Islet of Langerhans (tissue), 1 donor: ENCODE measurements around the gene STKLD1.
"Not testable (repeated sequence)": the region's sequence is repeated elsewhere in the genome, so short reads cannot be mapped to it uniquely, and the experiment has no call there.

ENCODE experiments used
- FAIRE-seq: peaks from one replicate; lab custom pipeline; 2011; peaks lifted over from hg19 to GRCh38; lab: Jason Lieb, UNC

Gene STKLD1

DNA sequence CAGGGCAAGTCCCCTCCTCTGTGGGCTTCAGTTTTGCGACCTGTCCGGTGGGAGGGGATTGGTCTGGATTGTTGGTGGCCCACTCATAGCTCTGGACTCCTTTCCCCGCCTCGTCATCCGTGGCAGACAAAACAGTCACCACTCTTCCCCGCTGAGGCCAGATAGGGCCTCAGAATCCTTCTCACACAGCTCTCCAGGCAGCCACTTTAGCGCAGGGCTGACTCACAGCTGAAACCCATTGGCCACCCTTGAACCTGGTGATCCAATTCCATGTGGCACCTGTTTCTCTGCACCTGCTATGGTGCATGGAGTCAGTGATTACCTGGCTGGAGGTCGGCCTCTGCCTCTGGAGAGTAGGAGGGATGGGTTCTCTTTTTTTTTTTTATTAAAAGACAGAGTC, 67.8 kb downstream of the STKLD1 start:
- no peak for FAIRE-seq

DNA sequence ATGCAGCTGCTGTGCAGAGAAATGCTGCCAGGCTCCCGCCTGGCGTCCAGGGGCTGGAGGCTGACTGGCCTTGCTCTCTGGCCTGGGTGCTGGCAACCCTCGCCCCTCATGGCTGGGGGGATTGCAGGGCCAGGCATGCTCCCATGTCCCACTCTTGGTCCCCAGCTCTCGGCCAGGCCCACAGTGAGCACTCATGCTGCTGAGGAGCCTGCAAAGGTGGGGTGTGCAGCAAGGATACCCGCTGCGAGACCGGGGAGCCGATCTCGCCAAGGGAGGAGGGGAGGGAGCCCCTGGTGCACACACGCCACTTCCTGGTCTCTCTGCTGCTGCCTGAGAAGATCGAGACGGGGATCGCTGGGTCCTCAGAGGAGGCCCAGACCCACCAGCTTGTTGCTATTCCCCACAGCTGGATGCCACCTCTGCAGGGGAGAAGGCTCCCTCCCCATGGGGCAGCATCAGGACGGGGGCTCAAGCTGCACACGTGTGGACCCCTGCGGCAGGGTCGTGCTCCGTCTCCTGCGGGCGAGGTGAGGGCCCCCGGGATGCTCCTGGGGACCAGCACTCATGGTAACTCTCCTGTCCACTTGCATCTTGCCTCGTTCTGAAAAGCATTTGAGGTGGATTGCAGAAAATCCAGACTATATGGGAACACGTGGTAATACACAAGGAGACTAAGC, 69.3 kb downstream of the STKLD1 start:
- FAIRE-seq: no peak

DNA sequence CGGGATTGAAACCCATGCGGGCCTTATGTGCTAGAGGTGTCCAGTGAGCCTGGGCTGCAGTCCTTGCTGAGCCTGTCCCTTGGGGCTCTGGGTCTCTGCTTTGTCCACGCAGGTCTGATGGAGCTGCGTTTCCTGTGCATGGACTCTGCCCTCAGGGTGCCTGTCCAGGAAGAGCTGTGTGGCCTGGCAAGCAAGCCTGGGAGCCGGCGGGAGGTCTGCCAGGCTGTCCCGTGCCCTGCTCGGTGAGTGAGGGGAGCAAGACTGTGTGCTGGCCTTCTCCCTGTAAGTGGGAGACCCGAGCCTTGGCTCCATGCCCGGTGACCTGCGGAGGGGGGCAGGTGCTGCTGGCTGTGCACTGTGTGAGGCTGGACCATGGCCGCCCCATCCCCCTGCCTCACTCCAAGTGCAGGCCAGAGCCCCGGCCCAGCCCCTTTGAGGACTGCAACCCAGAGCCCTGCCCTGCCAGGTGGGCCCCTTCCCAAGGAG, 72.4 kb downstream of the STKLD1 start:
- FAIRE-seq: no peak

DNA sequence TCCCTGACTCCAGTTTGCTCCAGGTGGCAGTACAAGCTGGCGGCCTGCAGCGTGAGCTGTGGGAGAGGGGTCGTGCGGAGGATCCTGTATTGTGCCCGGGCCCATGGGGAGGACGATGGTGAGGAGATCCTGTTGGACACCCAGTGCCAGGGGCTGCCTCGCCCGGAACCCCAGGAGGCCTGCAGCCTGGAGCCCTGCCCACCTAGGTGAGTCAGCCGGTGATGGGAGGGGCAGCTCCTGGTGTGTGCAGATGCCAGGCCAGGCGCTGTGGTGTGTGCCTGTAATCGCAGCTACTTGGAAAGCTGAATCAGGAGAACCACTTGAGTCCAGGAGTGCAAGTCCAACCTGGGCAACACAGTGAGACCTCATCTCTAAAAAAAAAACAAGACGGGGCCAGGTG, 73.6 kb downstream of the STKLD1 start:
- no peak for FAIRE-seq

DNA sequence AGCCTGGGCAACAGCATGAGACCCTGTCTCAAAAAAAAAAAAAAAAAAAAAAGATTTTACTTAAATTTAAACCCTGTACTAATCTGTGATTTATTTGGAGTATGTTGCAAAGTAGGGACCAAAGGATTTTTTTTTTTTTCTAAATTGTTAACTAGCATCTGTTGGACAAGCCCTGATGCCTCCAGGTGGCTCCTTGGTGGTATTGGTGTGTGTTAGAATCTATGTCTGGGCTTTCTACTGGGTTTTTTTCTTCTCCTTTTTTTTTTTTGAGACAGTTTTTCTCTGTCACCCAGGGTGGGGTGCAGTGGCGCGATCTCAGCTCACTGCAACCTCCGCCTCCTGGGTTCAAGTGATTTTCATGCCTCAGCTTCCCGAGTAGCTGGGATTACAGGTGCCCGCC, 75.7 kb downstream of the STKLD1 start:
- FAIRE-seq: not testable (repeated sequence)

DNA sequence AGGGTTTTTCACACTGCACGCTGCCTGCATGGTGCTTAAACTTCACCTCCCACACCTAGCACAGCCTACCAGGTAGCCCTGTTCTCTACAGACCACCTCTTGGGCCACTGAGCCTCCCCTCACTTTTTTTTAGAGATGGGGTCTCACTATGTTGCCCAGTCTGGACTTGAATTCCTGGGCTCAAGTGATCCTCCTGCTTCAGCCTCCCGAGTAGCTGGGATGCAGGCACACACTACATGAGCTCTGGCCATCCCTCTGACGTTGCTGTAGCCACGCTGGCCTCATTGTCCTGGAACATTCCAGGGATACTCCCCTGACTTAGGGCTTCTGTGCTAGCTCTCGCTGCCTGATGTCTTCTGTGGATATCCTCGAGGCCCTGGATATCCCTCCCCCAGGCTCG, 76.4 kb downstream of the STKLD1 start:
- no peak for FAIRE-seq

DNA sequence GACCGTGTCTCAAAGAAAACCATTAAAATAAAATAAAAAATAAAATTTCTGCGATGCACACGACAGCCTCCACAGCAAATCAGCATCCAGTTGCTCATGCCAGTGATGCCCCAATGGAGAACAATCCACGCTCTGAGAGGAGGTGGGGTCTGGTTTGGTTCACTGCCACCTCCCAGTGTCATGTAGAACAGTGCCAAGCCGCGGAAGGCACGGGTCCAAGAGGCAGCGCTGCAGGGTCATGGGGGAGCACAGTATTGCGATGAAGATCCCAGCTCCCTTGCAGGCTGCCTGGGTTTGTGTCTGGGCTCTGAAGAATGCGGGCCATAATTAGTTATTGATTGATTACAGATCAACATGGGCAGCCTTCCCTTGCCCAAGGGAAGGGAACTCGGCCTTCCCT, 77.5 kb downstream of the STKLD1 start:
- FAIRE-seq: no peak

DNA sequence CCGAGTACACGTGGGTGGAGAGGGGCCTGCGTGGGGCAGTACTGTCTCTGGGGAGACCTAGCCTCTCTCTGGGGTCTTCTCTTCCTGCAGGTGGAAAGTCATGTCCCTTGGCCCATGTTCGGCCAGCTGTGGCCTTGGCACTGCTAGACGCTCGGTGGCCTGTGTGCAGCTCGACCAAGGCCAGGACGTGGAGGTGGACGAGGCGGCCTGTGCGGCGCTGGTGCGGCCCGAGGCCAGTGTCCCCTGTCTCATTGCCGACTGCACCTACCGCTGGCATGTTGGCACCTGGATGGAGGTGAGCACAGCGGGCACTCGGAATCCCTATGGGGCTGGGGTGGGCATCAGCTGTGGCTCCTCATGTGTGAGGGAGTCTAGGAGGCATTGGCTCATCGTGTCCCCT, 78.2 kb downstream of the STKLD1 start:
- FAIRE-seq: no peak

DNA sequence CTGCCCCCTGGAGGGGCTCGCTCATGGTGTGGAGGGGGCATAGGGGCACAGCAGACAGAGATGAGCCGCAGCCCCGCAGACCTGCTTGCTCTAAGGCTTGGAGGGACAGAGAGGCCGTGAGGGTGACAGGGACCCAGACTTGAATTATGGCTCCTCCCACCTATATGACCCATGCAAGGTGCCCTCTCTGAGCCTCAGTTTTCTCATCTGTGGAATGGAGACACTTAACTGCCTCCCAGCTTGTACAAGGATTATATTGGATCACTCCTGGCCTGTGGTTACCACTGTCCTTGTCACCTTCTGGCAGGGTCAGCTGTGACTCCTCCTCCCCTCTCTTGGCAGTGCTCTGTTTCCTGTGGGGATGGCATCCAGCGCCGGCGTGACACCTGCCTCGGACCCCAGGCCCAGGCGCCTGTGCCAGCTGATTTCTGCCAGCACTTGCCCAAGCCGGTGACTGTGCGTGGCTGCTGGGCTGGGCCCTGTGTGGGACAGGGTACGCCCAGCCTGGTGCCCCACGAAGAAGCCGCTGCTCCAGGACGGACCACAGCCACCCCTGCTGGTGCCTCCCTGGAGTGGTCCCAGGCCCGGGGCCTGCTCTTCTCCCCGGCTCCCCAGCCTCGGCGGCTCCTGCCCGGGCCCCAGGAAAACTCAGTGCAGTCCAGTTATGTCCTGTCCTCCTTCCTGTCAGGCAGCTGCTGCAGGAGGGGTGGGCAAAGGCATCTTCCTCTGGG, 78.9 kb downstream of the STKLD1 start:
- no peak for FAIRE-seq
